ENCODE data around the gene ADAT1.
A peak's percentile ranks its signal among the peaks of the same experiment; 100 is the strongest.

Gene ADAT1

DNA sequence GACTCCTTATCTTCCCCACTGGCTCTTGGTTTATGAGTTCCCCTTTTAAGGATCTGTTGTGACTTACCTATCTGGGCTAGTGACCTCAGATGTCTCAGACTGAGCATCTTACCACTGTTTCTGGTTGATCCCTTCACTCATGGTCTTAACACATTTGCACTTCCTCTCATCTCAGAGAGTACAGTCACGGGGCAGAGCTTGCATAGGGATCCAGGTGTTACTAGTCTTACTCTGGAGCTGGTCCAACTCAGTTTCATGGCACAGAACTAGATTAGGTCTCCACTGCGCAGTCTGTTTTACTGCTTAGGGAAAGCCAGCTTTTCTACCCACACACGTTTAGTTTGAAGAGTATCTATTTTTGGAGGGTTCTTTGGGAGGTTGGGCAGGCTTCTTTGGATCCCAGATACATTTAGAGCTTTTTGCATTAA is 46.7 kb downstream of the ADAT1 start:
- DNase-seq (ENCODE audit: low spot score): no peak

GRCh38 chr16:75575958-75576357 is 47.1 kb downstream of the ADAT1 start:
- no peak for DNase-seq (ENCODE audit: low spot score)

GRCh38 chr16:75573955-75574354 is 49.1 kb downstream of the ADAT1 start:
- DNase-seq (ENCODE audit: low spot score): no peak

- DNase-seq (ENCODE audit: low spot score): peak; percentile 87
These were observed 50.1 kb downstream of the ADAT1 start for GRCh38 chr16:75572864-75573542.

- DNase-seq (ENCODE audit: low spot score): no peak
These were observed 52.5 kb downstream of the ADAT1 start for GRCh38 chr16:75570396-75571065.

GRCh38 chr16:75567911-75568310 is 55.2 kb downstream of the ADAT1 start:
- DNase-seq (ENCODE audit: low spot score): no peak

DNA sequence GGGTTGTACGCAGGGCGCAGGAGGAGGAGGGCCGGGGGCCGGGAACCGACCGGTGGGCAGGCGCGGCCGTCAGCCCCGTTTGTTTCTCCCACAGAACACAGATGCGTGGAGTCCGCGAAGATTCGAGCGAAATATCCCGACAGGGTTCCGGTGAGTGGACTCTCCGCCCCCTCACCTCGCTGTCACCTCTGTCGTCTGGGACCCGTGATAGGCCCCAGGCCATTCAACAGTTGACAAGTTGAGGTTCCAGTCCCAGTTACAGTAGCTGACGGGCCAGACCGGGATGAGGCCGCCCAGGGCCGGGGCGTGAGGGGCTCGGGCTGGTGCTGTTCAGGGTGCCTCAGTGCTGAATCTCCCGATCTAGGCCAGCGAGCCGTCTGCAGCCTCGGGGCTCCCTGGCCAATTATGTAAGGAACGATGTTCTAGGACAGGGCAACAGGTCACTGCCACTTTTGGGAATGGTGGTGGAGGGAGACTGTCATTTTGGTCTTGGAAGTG is 56.3 kb downstream of the ADAT1 start:
- DNase-seq (ENCODE audit: low spot score): peak; percentile 54

DNA sequence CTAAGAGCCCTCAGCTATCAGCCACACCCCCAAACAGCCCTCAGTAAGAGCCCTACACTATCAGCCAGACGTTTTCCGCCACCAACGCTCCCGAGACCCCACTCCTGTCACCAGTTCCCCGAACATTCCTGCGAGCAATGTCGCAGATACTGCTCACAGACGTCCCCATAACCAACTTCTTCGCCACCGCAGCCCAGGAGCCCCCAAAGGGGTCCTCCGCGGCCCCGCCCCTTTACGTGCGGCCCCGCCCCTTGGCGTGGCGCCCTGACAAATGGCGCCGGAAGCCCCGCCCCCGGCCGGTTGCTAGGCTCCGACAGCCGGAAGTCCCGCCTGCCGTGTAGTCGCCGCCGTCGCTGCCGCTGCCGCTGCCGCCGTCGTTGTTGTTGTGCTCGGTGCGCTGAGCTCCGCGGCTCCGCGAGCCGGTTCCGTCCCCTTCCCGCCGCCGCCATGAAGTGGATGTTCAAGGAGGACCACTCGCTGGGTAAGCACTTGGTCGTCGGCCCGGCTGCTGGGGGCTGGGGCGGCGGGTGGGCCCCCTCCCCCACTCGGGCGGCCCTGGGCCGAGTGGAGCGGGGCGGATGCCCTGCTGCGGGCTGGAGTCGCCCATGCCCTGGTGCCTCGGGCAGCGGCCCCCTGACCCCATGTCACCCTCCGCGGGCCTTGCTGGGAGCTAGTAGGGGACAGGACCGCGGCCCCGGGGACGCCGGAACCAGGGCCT is 56.9 kb downstream of the ADAT1 start, which contains the start of gene GABARAPL2:
Gene GABARAPL2, plus strand, starts transcription at position 340 of the 718 bp plus-strand sequence. Its CDS starts 108 bp downstream, at position 448.
- DNase-seq (ENCODE audit: low spot score): peak; percentile 89

DNA sequence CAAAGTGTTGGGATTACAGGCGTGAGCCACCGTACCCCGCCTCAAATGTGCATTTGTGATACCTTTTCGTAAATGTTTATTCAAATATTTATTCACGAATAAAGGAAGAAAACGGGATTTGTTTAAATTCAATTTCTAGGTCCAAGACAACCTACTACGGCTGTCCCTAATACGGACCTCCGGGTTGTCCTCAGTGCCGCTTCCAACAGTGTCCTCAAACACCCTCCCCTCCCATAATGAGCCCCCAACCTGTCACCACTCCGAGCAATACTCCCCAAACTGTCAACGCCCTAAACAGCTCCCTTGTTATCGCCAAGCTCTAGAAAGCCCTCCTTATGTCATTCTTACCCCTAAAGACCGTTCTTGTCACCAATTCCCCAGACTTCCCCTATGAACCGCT is 57.4 kb downstream of the ADAT1 start:
- no peak for DNase-seq (ENCODE audit: low spot score)

GRCh38 chr16:75559564-75560372 is 63.3 kb downstream of the ADAT1 start:
- no peak for DNase-seq (ENCODE audit: low spot score)

- DNase-seq (ENCODE audit: low spot score): no peak
These were observed 64.2 kb downstream of the ADAT1 start for GRCh38 chr16:75558846-75559401.

- DNase-seq (ENCODE audit: low spot score): no peak
These were observed 66.6 kb downstream of the ADAT1 start for GRCh38 chr16:75556431-75556950.

GRCh38 chr16:75555707-75556430 is 67.2 kb downstream of the ADAT1 start, which contains the start of gene TMEM231:
Gene TMEM231, minus strand, starts transcription at chr16:75556252. Its CDS starts 43 bp downstream, at chr16:75556209.
- DNase-seq (ENCODE audit: low spot score): peak; percentile 94

DNA sequence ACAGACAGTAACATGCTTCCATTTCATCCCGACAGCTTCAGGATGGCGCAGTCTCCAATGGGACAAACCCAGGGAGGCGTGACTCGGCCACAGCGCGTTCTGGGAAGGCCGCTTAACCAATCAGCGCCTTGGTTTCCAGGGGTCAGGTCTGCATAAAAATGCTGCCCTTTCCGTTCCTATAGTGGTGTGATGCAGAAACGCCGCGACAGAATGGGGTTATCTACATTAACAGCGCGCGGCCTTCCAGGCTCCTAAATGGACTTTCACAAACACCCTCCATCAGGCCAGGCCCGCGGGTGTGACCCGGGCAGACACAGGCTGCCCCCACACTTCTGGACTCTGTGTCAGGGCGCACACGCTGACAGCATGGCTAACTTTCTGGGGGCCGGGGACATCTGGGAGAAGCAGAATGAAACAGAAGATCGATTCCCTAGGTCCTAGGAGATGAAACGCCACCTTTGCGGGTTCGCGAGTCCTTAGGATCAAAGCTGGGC is 67.8 kb downstream of the ADAT1 start:
- DNase-seq (ENCODE audit: low spot score): no peak

DNA sequence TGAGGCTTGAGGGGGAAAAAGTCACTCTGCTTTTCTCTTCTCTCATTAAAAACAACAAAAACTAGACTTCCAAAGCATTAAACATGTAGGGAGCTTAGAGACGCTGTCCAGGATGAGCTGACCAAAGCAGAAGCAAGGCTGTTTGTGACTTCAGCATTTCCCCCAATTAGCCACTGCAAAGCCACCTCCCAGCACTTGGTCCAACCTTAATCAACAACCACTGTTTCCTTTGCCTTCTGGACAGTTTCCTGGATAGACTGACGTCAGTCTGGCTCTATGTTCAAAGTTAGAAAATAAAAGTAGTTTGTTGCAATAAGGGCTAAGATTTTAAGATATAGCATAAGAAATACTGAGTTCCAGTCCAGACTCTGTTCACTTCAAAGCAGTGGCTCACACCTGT is 70.1 kb downstream of the ADAT1 start:
- DNase-seq (ENCODE audit: low spot score): no peak

DNA sequence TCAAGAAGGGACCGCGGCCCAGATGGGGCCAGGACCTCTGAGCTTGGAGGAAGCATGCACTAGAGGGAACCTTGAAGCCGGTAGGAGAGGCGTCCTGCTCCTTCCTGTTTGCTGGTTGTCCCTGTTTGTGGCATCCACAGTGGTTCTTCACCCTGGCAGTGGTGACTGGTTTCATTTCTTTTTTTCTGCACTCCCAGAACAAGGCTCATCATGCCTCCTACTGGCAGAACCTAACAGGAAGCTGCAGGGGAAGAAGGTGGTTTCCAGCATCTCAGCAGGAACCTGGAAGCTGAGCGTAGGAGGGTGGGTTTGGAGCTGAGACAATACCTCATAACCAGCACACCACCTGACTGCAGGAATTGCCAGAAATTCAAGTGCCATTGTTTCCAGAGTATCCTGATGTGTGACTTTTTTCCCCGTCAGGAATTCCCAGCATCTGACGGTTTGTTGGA is 72.8 kb downstream of the ADAT1 start:
- peak; percentile 39 for DNase-seq (ENCODE audit: low spot score)

All from hematopoietic multipotent progenitor cell treated with erythropoietin and hydrocortisone succinate and interleukin-3 and kit ligand, for 15 days (in vitro differentiated cells).